Fibroblast of skin of left biceps (primary cell): ENCODE measurements around the gene WDR7.

ENCODE experiments used
- DNase-seq, 2 experiments: peaks; one replicate each; pipeline ENCODE4 v3.0.0-alpha.2; 2013; ENCODE audit warnings: low read depth in 2 of 2

WDR7 gene

DNA sequence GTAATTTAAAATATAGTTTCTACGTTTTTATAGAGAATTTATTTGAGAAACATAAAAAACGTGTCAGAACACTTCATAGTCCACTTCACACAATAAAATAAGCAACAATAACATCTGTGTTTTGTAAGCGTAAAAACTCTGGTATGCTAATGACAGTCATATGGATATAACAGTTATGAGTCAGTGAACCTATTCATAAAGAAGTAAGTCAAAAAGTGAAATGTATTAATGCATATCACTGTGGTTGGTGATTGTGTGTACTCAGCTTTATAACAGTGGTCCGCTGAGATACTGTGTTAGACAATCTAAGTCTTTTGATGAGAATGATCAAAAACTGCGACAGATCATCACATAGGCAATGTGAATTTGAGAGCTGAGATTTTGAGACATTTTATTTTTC, 153.2 kb downstream of the WDR7 start:
- peak; percentile 28 to 32 for DNase-seq

- DNase-seq: no peak
Measured at GRCh38 chr18:56807901-56808300, 156.7 kb downstream of the WDR7 start.

DNA sequence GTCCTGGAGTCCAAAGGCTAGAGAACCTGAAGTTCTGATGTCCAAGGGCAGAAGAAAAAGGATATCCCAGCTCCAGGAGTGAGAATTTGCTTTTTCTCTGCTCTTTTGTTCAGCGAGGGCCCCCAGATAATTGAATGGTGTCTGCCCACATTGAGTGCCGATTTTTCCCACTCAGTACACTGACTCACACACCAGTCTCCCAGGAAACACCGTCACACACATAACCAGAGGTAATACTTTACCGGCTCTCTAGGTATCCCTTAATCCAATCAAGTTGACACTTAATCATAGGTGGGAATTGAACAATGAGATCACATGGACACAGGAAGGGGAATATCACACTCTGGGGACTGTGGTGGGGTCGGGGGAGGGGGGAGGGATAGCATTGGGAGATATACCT, 161.5 kb downstream of the WDR7 start:
- DNase-seq: no peak

GRCh38 chr18:56815926-56816325, 164.8 kb downstream of the WDR7 start:
- DNase-seq: no peak

GRCh38 chr18:56823986-56824565, 172.9 kb downstream of the WDR7 start:
- DNase-seq: peak; percentile 10 to 20

DNA sequence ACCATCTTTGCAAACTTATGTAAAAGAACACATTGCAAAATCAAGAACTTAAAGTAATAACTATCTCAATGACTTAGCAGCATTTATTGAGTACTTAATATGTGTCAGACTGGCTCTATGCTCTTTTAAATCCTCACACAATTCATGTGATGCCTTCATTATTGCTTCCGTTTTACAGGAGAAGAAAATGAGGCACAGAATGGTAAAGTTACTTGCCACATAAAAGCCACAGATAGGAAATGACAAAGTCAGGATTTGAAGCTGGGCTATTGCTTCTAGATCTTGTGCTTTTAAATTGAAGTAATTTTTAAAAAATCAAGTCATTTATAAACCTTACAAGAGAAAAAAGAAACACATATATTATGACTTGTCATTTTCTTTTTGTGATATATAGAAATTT, 174.2 kb downstream of the WDR7 start:
- no peak for DNase-seq

DNA sequence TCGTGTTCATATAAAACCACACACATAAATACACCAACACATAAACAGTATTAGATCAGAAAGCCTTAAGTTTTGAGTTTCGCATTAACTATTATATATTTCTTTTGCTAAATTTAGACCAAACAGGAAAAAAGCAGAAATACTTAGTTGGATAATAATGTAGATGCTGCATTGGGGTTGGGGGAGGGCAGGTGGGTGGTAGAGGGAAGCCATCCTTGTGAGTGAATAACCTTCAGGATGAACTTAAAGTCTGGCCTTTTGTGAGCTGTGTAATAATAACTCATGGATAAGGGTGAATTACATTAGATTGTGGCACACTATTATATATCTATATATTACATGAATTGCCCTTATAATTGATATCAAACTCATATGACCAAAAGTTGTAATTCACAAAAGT, 174.7 kb downstream of the WDR7 start:
- no peak for DNase-seq

- no peak for DNase-seq
Measured at GRCh38 chr18:56831988-56832387, 180.8 kb downstream of the WDR7 start.

DNA sequence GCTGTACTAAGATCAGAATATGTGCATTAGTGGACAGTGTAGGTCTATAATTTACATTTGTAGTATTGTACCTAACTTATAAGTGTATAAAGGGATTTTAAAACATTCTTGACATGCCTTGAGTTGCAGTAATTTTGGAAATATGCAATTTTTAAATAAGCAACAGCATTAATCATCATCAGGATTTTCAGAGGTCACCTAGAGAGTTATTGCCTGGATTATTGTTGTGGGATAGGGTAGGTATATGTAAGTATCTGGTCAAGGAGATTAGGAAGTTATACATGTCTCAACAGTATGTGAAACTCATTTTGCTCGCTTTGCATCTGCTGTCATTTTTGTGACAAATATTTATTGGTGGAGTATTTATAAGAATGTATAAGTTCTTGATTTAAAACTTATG, 184.2 kb downstream of the WDR7 start:
- no peak for DNase-seq

DNA sequence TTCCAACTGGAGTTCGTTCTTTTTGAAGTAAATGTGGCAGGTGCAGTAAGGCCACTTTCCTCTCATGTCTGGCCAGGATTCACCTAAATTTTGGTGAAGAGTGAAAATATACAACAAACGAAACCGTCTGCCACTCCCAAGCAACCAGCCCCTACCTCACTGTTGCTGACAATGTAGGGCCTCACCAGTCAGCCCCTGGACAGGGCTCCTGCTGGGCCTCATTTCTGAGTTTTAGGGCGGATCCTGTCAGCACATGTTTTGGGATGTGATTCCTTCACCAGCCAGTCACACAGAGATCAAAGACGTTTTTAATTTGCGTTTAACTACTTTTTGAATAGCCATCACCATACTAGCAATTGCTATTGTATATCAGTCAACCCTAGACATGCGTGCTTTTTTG, 185.0 kb downstream of the WDR7 start:
- DNase-seq: no peak

- no peak for DNase-seq
Measured at GRCh38 chr18:56841836-56842235, 190.7 kb downstream of the WDR7 start.

GRCh38 chr18:56843241-56843640, 192.1 kb downstream of the WDR7 start:
- no peak for DNase-seq

DNA sequence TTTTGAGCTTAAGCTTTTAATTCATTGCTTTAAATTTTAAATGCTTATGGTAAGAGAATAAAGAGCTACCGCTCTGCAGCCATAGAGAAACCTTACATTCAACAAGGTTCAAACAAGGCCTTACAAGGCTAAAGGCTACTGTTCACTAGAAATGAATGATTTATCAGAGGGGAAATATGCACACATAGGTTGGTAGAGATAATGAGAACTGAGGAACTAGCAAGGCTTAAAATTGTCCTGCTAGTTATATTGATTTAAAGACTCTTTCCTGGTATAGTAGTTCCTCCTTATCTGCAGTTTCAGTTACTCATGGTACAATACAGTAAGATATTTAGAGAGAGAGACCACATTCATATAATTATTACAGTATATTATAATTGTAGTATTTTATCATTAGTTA, 193.4 kb downstream of the WDR7 start:
- DNase-seq: no peak

GRCh38 chr18:56851774-56852173, 200.6 kb downstream of the WDR7 start:
- DNase-seq: no peak

DNA sequence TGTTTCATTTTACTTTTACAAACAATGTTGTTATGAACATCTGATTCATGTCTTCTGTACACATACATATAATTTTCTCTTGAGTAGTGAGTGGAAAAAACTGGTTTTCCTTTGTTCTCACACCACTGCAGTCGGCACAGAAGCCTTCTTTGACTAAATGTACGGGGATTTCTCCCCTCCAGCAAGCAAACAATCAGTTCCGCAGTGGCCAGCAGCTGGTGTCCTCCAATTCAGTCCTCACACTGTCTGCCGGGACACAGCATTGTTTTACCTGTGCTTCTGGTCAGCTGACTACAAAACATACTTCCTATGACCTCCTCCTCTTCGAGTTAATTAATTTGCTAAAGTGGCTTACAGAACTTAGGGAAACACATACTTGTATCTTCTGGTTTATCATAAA, 202.8 kb downstream of the WDR7 start:
- no peak for DNase-seq

- no peak for DNase-seq
Measured at GRCh38 chr18:56861244-56861643, 210.1 kb downstream of the WDR7 start.

- peak in 1 of 2 experiments; percentile 13 for DNase-seq
Measured at GRCh38 chr18:56869189-56869777, 218.1 kb downstream of the WDR7 start.

GRCh38 chr18:56870982-56871381, 219.8 kb downstream of the WDR7 start:
- no peak for DNase-seq

- DNase-seq: no peak
Measured at GRCh38 chr18:56872140-56872539, 221.0 kb downstream of the WDR7 start.

DNA sequence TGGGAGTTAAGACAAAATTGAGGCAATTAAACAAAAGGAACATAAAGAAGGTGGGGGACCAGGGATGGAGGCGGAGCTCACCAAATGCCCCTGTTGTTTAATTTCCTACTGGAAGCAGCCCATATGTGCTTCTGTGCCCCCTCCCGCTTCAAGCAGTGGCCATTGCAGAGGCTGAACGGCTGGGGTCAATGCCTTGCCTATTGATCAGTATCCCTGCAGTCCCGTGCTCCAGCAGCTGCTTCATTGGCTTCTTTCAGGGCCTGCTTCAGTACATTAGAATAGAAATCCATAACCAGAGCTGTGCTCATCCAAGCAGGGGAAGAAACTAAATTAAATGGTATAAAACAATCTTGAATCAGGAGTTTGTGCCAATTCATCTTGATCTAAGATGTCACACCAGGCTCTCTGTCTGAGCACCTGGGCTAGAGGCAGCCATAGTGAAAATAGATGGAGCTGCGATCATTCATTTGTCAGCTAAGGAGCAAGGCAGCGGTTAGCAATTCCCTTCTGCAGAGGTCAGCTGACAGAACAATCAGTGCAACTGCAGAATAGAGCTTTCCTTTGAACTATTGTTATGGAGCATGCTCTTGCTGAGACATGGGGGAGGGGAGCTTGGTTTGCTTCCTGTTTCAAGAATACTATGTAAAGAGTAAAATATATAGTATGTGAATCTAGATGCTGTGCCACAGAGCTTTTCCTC, 222.4 kb downstream of the WDR7 start:
- DNase-seq: no peak

- no peak for DNase-seq
Measured at GRCh38 chr18:56878711-56879110, 227.6 kb downstream of the WDR7 start.

DNA sequence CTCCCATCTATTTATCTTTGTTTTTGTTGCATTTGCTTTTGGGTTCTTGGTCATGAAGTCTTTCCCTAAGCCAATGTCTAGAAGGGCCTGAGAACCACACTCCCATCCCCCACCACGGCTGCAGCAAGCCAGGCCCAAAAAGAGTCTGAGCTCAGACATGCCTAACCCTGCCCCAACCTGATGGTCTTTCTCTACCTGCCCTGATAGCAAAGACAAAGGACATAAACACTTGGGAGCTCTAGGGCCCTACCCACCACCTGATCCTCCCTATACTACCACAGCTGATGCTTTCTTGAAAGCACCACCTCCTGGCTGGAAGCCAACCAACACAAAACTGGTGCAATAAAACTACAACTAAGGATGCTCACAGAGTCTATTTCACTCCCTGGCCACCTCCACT, 233.4 kb downstream of the WDR7 start:
- no peak for DNase-seq

- no peak for DNase-seq
Measured at GRCh38 chr18:56888978-56889377, 237.8 kb downstream of the WDR7 start.

- DNase-seq: no peak
Measured at GRCh38 chr18:56889621-56890020, 238.5 kb downstream of the WDR7 start.
